GM23248 (cell line): ENCODE measurements around the gene ILF3.

Experiments
- EZH2 ChIP-seq: fragments of 200-600 bp; sonication (generic); IDR thresholded peaks from 2 replicates; pipeline ENCODE4 v1.6.1; 2018; ENCODE audit warnings: antibody characterized with exemption, mild to moderate bottlenecking; ENCODE audit not compliant: insufficient read depth, poor library complexity, severe bottlenecking
- EZH2phosphoT487 ChIP-seq: fragments of 200-600 bp; sonication (generic); IDR thresholded peaks from 2 replicates; pipeline ENCODE4 v1.6.1; 2018; ENCODE audit warnings: antibody characterized with exemption, moderate library complexity, mild to moderate bottlenecking, low read depth; ENCODE audit not compliant: insufficient read depth

- TF ChIP-seq EZH2phosphoT487: no peak
- no peak for TF ChIP-seq EZH2
Measured at GRCh38 chr19:10612499-10613119, 41.5 kb upstream of the ILF3 start.
